Endothelial cell of umbilical vein (primary cell): Measurements from ENCODE around the gene CFAP77.

ENCODE experiments used
- EZH2 ChIP-seq: IDR thresholded peaks from 2 replicates; pipeline ENCODE4 v1.6.1; 2012; ENCODE audit warnings: borderline replicate concordance, low read depth, mild to moderate bottlenecking, moderate library complexity, low read length, inconsistent platforms; ENCODE audit not compliant: severe bottlenecking
- GATA2 ChIP-seq: IDR thresholded peaks from 2 replicates; pipeline ENCODE4 v1.7.0; 2011; ENCODE audit warnings: low read depth, mild to moderate bottlenecking, moderate library complexity, mixed read lengths, low read length; ENCODE audit not compliant: insufficient read length, insufficient read depth
- JUN ChIP-seq: IDR thresholded peaks from 2 replicates; pipeline ENCODE4 v1.6.1; 2011; ENCODE audit warnings: borderline replicate concordance, low read depth; ENCODE audit not compliant: insufficient read length, insufficient read depth
- POLR2A ChIP-seq: IDR thresholded peaks from 2 replicates; pipeline ENCODE4 v1.6.1; 2012; ENCODE audit warnings: low read depth, mild to moderate bottlenecking, control low read depth, low read length
- POLR2AphosphoS5 ChIP-seq: IDR thresholded peaks from 2 replicates; pipeline ENCODE4 v1.6.1; 2012; ENCODE audit warnings: low read depth, mild to moderate bottlenecking, control low read depth, low read length, moderate library complexity; ENCODE audit not compliant: insufficient read depth
- TF ChIP-seq, protein P1 (sequence below), 2 donors: IDR thresholded peaks; 1 replicate in 1 of 2; 2 replicates in 1 of 2; pipeline ENCODE4 v1.5.1; 2011; ENCODE audit warnings: low read length in 2 of 2, mild to moderate bottlenecking in 2 of 2, moderate library complexity in 2 of 2, control low read depth in 1 of 2, inconsistent platforms in 1 of 2, low read depth in 1 of 2; ENCODE audit not compliant: insufficient read depth in 1 of 2; ENCODE audit errors: extremely low read depth in 1 of 2

DNA sequence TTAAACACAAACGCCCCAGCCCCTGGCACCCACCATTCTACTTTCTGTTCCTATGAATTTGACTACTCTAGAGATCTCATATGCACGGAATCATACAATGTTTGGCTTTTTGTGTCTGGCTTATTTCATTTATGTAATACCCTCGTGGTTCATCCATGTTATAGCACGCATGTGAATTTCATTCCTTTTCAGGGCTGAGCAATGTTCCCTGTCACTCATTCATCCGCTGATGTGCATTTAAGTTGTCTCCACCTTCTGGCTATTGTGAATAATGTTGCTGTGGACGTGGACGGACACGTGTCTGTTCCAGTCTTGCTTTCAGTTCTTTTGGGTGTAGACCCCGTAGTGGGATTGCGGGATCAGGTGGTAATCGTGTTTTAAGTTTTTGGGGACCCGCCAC lies 92.5 kb downstream of the CFAP77 start:
- TF ChIP-seq, protein P1, sequence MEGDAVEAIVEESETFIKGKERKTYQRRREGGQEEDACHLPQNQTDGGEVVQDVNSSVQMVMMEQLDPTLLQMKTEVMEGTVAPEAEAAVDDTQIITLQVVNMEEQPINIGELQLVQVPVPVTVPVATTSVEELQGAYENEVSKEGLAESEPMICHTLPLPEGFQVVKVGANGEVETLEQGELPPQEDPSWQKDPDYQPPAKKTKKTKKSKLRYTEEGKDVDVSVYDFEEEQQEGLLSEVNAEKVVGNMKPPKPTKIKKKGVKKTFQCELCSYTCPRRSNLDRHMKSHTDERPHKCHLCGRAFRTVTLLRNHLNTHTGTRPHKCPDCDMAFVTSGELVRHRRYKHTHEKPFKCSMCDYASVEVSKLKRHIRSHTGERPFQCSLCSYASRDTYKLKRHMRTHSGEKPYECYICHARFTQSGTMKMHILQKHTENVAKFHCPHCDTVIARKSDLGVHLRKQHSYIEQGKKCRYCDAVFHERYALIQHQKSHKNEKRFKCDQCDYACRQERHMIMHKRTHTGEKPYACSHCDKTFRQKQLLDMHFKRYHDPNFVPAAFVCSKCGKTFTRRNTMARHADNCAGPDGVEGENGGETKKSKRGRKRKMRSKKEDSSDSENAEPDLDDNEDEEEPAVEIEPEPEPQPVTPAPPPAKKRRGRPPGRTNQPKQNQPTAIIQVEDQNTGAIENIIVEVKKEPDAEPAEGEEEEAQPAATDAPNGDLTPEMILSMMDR (IDR thresholded peaks at IDR 0.05; ENCODE audit: extremely low read depth in 1 of 2, insufficient read depth in 1 of 2, low read depth in 1 of 2, low read length in 2 of 2): no peak
- TF ChIP-seq JUN (no peak), POLR2AphosphoS5 (no peak), POLR2A (no peak), GATA2 (no peak), EZH2 (no peak)
